Muscle of back (tissue), 11 donors: Measurements from ENCODE around the gene GPR141. TPM values are rescaled to one million over a fixed set of nuclear protein-coding genes. Genes with fewer than 3 reads are reported as not detected.

Experiments used
- DNase-seq, 3 donors: peaks; one replicate each; pipeline versions ENCODE4 v3.0.0 to v3.0.0-alpha.2; 2013
- polyA plus RNA-seq, 10 donors: library from polyadenylated mRNA; unstranded; fragments of 120-200 nt; gene quantifications; one replicate each; pipeline ENCODE4 v1.2.1, GENCODE V29; 2013; ENCODE audit not compliant: insufficient read length in 10 of 10

The GPR141 gene
- polyA plus RNA-seq, 10 donors, result 0.14 to 1.4 (median 0.54) TPM; not detected in 3

DNA sequence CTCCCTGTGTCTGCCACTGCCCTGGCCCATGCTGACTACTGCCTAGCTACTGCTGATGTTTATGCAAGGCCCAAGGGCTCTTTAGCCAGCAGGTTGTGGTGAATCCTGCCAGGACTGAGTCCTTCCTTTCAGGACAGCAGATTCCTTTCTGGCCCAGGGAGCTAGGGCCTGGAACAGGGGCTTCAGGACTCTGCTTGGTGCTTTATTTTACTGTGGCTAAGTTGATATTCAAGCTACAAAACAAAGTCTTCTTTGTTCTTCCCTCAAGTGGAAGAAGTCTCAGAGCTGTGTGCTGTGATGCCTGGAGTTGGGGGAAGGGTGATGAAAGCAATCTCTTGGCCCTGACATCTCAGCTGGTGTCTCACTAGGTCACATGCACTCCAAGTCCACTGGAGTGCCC, 98.6 kb downstream of the GPR141 start:
- DNase-seq, result no peak

DNA sequence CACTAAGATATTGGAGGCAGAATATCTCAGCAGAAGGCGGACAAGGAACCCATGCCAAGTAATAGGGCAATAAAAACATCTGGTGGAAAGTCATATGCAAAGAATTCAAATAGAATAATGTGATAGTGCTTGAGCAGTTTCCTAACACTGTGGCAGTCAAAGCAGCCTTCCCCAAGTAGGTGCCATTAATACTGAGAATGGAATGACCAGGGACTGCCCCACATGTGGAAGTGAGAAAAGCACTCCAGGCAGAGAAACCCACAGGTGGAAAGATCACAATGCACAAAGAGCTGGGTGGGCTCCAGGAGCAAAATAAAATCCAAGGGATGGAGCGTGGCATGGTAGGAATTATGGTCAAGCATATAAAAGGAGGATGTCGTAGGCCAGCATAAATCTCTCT, 100.4 kb downstream of the GPR141 start:
- DNase-seq, result no peak

DNA sequence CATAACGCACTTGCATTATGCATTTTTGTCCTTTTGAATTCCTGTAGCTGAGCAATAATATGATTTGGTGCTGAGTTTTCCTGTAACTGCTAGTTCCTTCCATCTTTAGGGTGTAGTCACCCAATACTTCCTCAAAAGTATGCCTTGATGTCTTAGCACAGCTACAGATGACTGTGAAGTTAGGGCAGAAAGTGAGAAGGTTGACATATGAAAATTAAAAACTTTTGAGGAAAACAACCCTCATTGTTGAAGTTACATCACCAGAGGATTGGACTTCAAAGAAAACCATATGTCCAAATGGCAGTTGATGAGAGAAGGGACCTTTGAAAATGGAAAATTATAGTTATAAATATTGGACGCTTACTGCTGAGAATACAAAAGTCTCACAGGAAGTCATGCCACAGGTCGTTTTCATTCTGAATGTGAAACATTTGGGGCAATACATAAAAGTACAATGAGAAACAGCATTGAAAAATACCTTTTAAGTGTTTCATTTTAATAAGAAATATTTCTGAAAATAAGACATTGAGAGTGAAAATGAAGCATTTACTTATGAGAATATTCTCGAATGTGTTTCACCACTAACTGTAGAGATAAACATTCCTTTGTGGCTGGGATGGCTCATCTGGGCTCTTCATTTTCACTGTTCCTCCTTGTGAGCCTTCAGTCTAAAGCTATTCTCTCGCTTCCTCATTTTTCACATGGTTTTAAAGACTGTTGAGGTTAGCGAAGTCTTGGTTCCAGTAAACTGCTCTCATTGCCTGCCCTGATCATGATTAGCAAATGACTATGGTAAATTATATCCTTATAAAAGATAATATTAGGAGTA, 103.4 kb downstream of the GPR141 start:
- peak in 1 of 3 donors; percentile 6 for DNase-seq

Other genes starting within 250 kb of the GPR141 start
- 10 to 100 TPM; 21.2 to 37.4 (median 26.8) TPM for gene ELMO1, start 234.9 kb upstream of the GPR141 start, polyA plus RNA-seq
- gene NME8, start 164.8 kb downstream of the GPR141 start, polyA plus RNA-seq, result under 1 TPM in 4 of 10 donors, not detected in 6; 0.31 to 0.50 (median 0.42) TPM
- gene SFRP4, start 233.1 kb downstream of the GPR141 start, polyA plus RNA-seq, result 10 to 100 TPM in 9 of 10 donors, 1 to 10 TPM in 1; 9.9 to 79.4 (median 25.9) TPM
- 100 to 1,000 TPM in 5 of 10 donors, 10 to 100 TPM in 5; 43.9 to 127 (median 100) TPM for gene EPDR1, start 236.9 kb downstream of the GPR141 start, polyA plus RNA-seq